Keratinocyte (primary cell): Measurements from ENCODE around the gene ITGA11. TPM values are rescaled to one million over a fixed set of nuclear protein-coding genes. Genes with fewer than 3 reads are reported as not detected.

ENCODE experiments used
- DNase-seq: peaks from one replicate; pipeline ENCODE4 v3.0.0-alpha.2; 2011; ENCODE audit warnings: low read depth, missing footprints, low spot score
- FAIRE-seq: peaks from 2 replicates; lab custom pipeline; 2011; peaks lifted over from hg19 to GRCh38; lab: Jason Lieb, UNC
- H2AFZ ChIP-seq: 2 replicates; pipeline ENCODE4 v1.6.0; 2012; ENCODE audit warnings: low read length, control low read depth, inconsistent platforms; ENCODE audit not compliant: control insufficient read depth
- H3K27ac ChIP-seq: 2 replicates; pipeline ENCODE4 v1.5.1; 2011; ENCODE audit warnings: low read length; ENCODE audit not compliant: control insufficient read depth, insufficient read depth
- H3K27me3 ChIP-seq: 3 replicates; pipeline ENCODE4 v1.6.0; 2011; ENCODE audit warnings: low read length; ENCODE audit not compliant: control insufficient read depth, insufficient read depth; ENCODE audit errors: extremely low read depth
- H3K36me3 ChIP-seq, 2 experiments: 2 replicates in 1 of 2; 3 replicates in 1 of 2; pipeline ENCODE4 v1.5.1; 2011; ENCODE audit warnings: low read length in 2 of 2, mild to moderate bottlenecking in 1 of 2; ENCODE audit not compliant: control insufficient read depth in 2 of 2, insufficient read depth in 2 of 2; ENCODE audit errors: extremely low read depth in 1 of 2
- H3K4me1 ChIP-seq: 3 replicates; pipeline ENCODE4 v1.5.1; 2011; ENCODE audit warnings: low read length; ENCODE audit not compliant: control insufficient read depth, insufficient read depth; ENCODE audit errors: extremely low read depth
- H3K4me2 ChIP-seq: 3 replicates; pipeline ENCODE4 v1.6.0; 2011; ENCODE audit warnings: low read depth, low read length; ENCODE audit not compliant: control insufficient read depth, insufficient read depth; ENCODE audit errors: extremely low read depth
- H3K4me3 ChIP-seq, 3 experiments: fragments of 200-600 bp in 1 of 3; sonication (generic) in 1 of 3; 2 replicates in 2 of 3; 3 replicates in 1 of 3; pipeline ENCODE4 v1.5.1; 2011 to 2016; ENCODE audit warnings: low read length in 3 of 3, mild to moderate bottlenecking in 3 of 3, control low read depth in 2 of 3, inconsistent platforms in 1 of 3, low read depth in 1 of 3, mixed read lengths in 1 of 3, mixed run types in 1 of 3, moderate library complexity in 1 of 3; ENCODE audit not compliant: control insufficient read depth in 2 of 3, insufficient read depth in 2 of 3; ENCODE audit errors: extremely low read depth in 1 of 3
- H3K79me2 ChIP-seq: 2 replicates; pipeline ENCODE4 v1.6.0; 2012; ENCODE audit warnings: low read length; ENCODE audit not compliant: control insufficient read depth, insufficient read depth
- H3K9ac ChIP-seq: 3 replicates; pipeline ENCODE4 v1.6.0; 2011; ENCODE audit warnings: low read length; ENCODE audit not compliant: control insufficient read depth, insufficient read depth; ENCODE audit errors: extremely low read depth
- H3K9me1 ChIP-seq: 3 replicates; pipeline ENCODE4 v1.6.0; 2011; ENCODE audit warnings: low read length; ENCODE audit not compliant: control insufficient read depth, insufficient read depth; ENCODE audit errors: extremely low read depth
- H3K9me3 ChIP-seq: 2 replicates; pipeline ENCODE4 v1.5.1; 2012; ENCODE audit warnings: low read depth, low read length; ENCODE audit not compliant: control insufficient read depth
- H4K20me1 ChIP-seq: 3 replicates; pipeline ENCODE4 v1.6.0; 2011; ENCODE audit warnings: low read length; ENCODE audit not compliant: control insufficient read depth, insufficient read depth; ENCODE audit errors: extremely low read depth
- CTCF ChIP-seq, 3 experiments: IDR thresholded peaks in 1 of 3; conservative IDR thresholded peaks in 1 of 3; optimal IDR thresholded peaks in 1 of 3; 2 replicates in 2 of 3; 3 replicates in 1 of 3; pipeline versions ENCODE3 to v1.5.1; 2011; ENCODE audit warnings: low read length in 3 of 3, mild to moderate bottlenecking in 3 of 3, moderate library complexity in 2 of 3, control low read depth in 1 of 3, inconsistent platforms in 1 of 3; ENCODE audit not compliant: insufficient read depth in 2 of 3; ENCODE audit errors: extremely low read depth in 1 of 3
- EZH2 ChIP-seq: IDR thresholded peaks from one replicate; pipeline ENCODE4 v1.6.1; 2012; ENCODE audit warnings: inconsistent platforms, mild to moderate bottlenecking, low read length, moderate library complexity
- dilution Hi-C: fragments of 300-500 bp; cut with MboI; formaldehyde crosslinking; loops from one replicate; pipeline ENCODE4 v1.7.0; 2020; ENCODE audit warnings: low sequenced_read_pairs; ENCODE audit not compliant: extremely low pct_ligation_motif_present
- polyA plus RNA-seq, 5 experiments: library from polyadenylated mRNA; depleted of rRNA in 3 of 5; stranded (reverse) in 3 of 5; stranded (forward) in 1 of 5; unstranded in 1 of 5; fragments of >200 nt; gene quantifications; 1 replicate in 1 of 5; 2 replicates in 3 of 5; 3 replicates in 1 of 5; pipeline versions ENCODE4 v1.2.1 to v1.2.3, GENCODE V29; 2011 to 2012; ENCODE audit warnings: missing spikeins in 2 of 5, low read depth in 1 of 5, low replicate concordance in 1 of 5

ITGA11 gene
- polyA plus RNA-seq, 1 donor (not counting 4 experiments of a cell fraction or from before 2014, with no cell fraction given), result not detected

DNA sequence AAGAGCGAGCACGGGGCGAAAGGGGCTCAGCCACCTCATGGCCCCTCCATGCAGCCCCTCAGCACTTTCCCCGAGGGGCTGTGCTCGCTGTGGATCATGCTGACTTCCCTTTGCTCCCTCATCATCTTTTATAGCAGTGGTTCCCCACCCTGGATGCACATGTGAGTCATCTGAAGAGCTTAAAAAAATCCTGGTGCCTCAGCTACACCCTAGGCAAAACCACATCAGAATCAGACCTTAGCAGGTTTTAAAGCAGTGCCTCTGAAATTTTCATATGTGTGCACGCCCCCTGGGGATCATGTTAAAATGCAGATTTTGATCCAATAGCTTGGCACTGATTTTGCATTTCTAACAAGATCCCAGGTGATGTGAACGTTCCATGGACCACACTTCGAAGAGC lies 103.5 kb downstream of the ITGA11 start:
- Histone ChIP-seq H3K4me3 (no peak overlapping the region), H3K79me2 (no peaks in the 10 kb centered on the region), H3K36me3 (no peaks in the 10 kb centered on the region), H3K4me2 (no peak overlapping the region), H3K4me1 (no peaks in the 10 kb centered on the region), H3K9me1 (no peaks in the 10 kb centered on the region), H3K9ac (no peak overlapping the region), H2AFZ (no peak overlapping the region), H3K27ac (no peak overlapping the region), H4K20me1 (no peaks in the 10 kb centered on the region), H3K27me3 (peaks cover 38% of the 10 kb centered on the region), H3K9me3 (no peaks in the 10 kb centered on the region)
- dilution Hi-C loops, result no loop called here
- no peak for DNase-seq
- no peak for TF ChIP-seq EZH2
- TF ChIP-seq CTCF (optimal IDR thresholded peaks at IDR 0.05 in 1 of 3, IDR thresholded peaks at IDR 0.05 in 1 of 3, conservative IDR thresholded peaks at IDR 0.05 in 1 of 3; ENCODE audit: extremely low read depth in 1 of 3, insufficient read depth in 2 of 3, low read length in 3 of 3), result no peak
- FAIRE-seq, result no peak

GRCh38 chr15:68326711-68327354 lies 105.1 kb downstream of the ITGA11 start:
- Histone ChIP-seq H3K9me1 (no peaks in the 10 kb centered on the region), H3K4me2 (no peak overlapping the region), H3K4me3 (no peak overlapping the region), H2AFZ (no peak overlapping the region), H3K36me3 (no peaks in the 10 kb centered on the region), H3K9me3 (no peaks in the 10 kb centered on the region), H3K4me1 (no peaks in the 10 kb centered on the region), H3K9ac (no peak overlapping the region), H4K20me1 (no peaks in the 10 kb centered on the region), H3K27ac (no peak overlapping the region), H3K27me3 (peaks cover 42% of the 10 kb centered on the region), H3K79me2 (no peaks in the 10 kb centered on the region)
- TF ChIP-seq CTCF (optimal IDR thresholded peaks at IDR 0.05 in 1 of 3, IDR thresholded peaks at IDR 0.05 in 1 of 3, conservative IDR thresholded peaks at IDR 0.05 in 1 of 3; ENCODE audit: extremely low read depth in 1 of 3, insufficient read depth in 2 of 3, low read length in 3 of 3), result no peak
- TF ChIP-seq EZH2, result no peak
- dilution Hi-C loops, result no loop called here
- DNase-seq (no peak), FAIRE-seq (no peak)
